SK-N-SH treated with all-trans-retinoic acid at 6 μM for 48 hours (cell line): Measurements from ENCODE around the gene TESK1.

ENCODE experiments used
- ATAC-seq: fragments of 200-7000 bp; cut with Tn5 transposase; 3 replicates; pipeline ENCODE4 v1.9.1; 2020; ENCODE audit warnings: mild to moderate bottlenecking, moderate library complexity
- ARNTL ChIP-seq: fragments of 450-650 bp; formaldehyde crosslinking; IDR thresholded peaks from 2 replicates; pipeline ENCODE4 v1.5.0; 2020; ENCODE audit warnings: low read depth, mild to moderate bottlenecking, moderate library complexity, borderline replicate concordance
- CSDC2 ChIP-seq: fragments of 250-450 bp; sonication (Bioruptor Pico); IDR thresholded peaks from 2 replicates; pipeline ENCODE4 v1.5.0; 2020; ENCODE audit warnings: mild to moderate bottlenecking, moderate library complexity
- GLIS3 ChIP-seq: fragments of 250-450 bp; sonication (Bioruptor Pico); IDR thresholded peaks from 2 replicates; pipeline ENCODE4 v1.5.0; 2020; ENCODE audit warnings: mild to moderate bottlenecking, moderate library complexity
- ISL1 ChIP-seq: fragments of 250-450 bp; sonication (Bioruptor Pico); IDR thresholded peaks from 2 replicates; pipeline ENCODE4 v2.1.2; 2022; ENCODE audit warnings: mild to moderate bottlenecking, moderate library complexity
- OSR1 ChIP-seq: fragments of 250-450 bp; sonication (Bioruptor Pico); IDR thresholded peaks from 2 replicates; pipeline ENCODE4 v1.8.0; 2022; ENCODE audit warnings: moderate library complexity, mild to moderate bottlenecking, inconsistent platforms
- PPARA ChIP-seq: fragments of 250-450 bp; sonication (Bioruptor Pico); IDR thresholded peaks from 2 replicates; pipeline ENCODE4 v1.5.0; 2020; ENCODE audit warnings: mild to moderate bottlenecking, borderline replicate concordance
- RARB ChIP-seq: fragments of 250-450 bp; sonication (Bioruptor Pico); IDR thresholded peaks from 2 replicates; pipeline ENCODE4 v1.8.0; 2021; ENCODE audit warnings: mild to moderate bottlenecking, moderate library complexity
- SNAI2 ChIP-seq: fragments of 250-450 bp; sonication (Bioruptor Pico); IDR thresholded peaks from 2 replicates; pipeline ENCODE4 v1.5.0; 2020; ENCODE audit warnings: mild to moderate bottlenecking, moderate library complexity
- TCF4 ChIP-seq: fragments of 250-450 bp; sonication (Bioruptor Pico); IDR thresholded peaks from 2 replicates; pipeline ENCODE4 v1.8.0; 2021; ENCODE audit warnings: mild to moderate bottlenecking, moderate library complexity, borderline replicate concordance
- TOX ChIP-seq: fragments of 250-450 bp; sonication (Bioruptor Pico); IDR thresholded peaks from 2 replicates; pipeline ENCODE4 v1.8.0; 2021; ENCODE audit warnings: mild to moderate bottlenecking, moderate library complexity, borderline replicate concordance
- ZC3H10 ChIP-seq: fragments of 250-450 bp; sonication (Bioruptor Pico); IDR thresholded peaks from 2 replicates; pipeline ENCODE4 v1.5.1; 2021; ENCODE audit warnings: mild to moderate bottlenecking, moderate library complexity
- ZFP3 ChIP-seq: fragments of 250-450 bp; sonication (Bioruptor Pico); IDR thresholded peaks from 2 replicates; pipeline ENCODE4 v1.5.0; 2020; ENCODE audit warnings: mild to moderate bottlenecking, moderate library complexity
- ZFP30 ChIP-seq: fragments of 450-650 bp; formaldehyde crosslinking; IDR thresholded peaks from 2 replicates; pipeline ENCODE4 v1.5.0; 2022; ENCODE audit warnings: mild to moderate bottlenecking, moderate library complexity
- ZNF70 ChIP-seq: fragments of 450-650 bp; formaldehyde crosslinking; IDR thresholded peaks from 2 replicates; pipeline ENCODE4 v1.5.0; 2020; ENCODE audit warnings: mild to moderate bottlenecking, moderate library complexity
- ZNF8 ChIP-seq: fragments of 450-650 bp; formaldehyde crosslinking; IDR thresholded peaks from 2 replicates; pipeline ENCODE4 v1.5.0; 2020; ENCODE audit warnings: mild to moderate bottlenecking, moderate library complexity
- TF ChIP-seq, protein P1 (sequence below): fragments of 250-450 bp; sonication (Bioruptor Pico); IDR thresholded peaks from 2 replicates; pipeline ENCODE4 v1.8.0; 2020; ENCODE audit warnings: mild to moderate bottlenecking, moderate library complexity, borderline replicate concordance
- TF ChIP-seq, protein P2 (sequence below): fragments of 250-450 bp; sonication (Bioruptor Pico); IDR thresholded peaks from 2 replicates; pipeline ENCODE4 v1.5.1; 2020; ENCODE audit warnings: low read depth, mild to moderate bottlenecking, moderate library complexity
- TF ChIP-seq, protein P3 (sequence below): fragments of 250-450 bp; sonication (Bioruptor Pico); IDR thresholded peaks from 2 replicates; pipeline ENCODE4 v1.8.0; 2021; ENCODE audit warnings: low read depth, mild to moderate bottlenecking, moderate library complexity, borderline replicate concordance
- TF ChIP-seq, protein P4 (sequence below): fragments of 250-450 bp; sonication (Bioruptor Pico); IDR thresholded peaks from 2 replicates; pipeline ENCODE4 v1.5.1; 2021; ENCODE audit warnings: mild to moderate bottlenecking, moderate library complexity
- TF ChIP-seq, protein P5 (sequence below): fragments of 250-450 bp; sonication (Bioruptor Pico); IDR thresholded peaks from 2 replicates; pipeline ENCODE4 v1.5.0; 2020; ENCODE audit warnings: mild to moderate bottlenecking, moderate library complexity

Gene TESK1

DNA sequence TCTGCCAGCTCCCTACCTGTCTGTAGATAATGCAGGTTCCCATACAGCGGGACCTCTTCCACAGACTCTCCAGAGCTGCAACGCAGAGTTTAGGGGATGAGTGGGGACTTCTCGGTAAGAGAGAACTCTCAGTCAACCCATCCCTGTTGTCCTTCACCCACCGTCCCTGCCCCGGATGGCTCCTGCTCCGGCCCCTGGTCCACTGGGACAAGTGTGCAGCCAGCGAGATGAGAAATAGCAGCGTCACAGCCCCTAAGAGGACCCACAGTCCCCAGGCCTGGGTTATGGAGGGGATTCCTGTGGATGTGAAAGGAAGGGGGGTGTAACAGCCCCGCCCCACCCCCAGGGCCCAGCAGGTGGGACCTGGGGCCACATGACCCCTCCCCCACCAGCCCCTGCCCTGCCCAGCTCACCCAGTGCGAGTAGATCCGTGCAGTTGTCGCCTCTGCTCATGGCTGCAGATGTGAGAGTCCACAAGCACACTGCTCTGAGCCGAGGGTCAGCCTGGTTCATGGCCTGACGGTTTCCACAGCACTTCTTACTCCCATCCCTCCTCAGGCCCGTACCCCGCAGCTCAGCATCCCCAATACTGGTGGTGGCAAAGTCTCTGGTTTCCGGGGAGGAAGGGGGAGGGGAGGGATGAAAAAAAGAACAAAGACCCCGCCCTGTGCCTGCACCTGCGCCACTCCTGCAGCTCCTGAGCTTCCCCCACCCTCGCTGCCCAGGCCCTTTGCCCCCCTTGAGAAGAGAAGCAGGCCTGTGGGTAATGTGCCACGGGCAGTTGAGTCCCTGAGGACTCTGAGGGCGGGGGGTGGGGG is 45.5 kb downstream of the TESK1 start, which contains the start of gene SIT1 (continued):
- TF ChIP-seq, protein P1, sequence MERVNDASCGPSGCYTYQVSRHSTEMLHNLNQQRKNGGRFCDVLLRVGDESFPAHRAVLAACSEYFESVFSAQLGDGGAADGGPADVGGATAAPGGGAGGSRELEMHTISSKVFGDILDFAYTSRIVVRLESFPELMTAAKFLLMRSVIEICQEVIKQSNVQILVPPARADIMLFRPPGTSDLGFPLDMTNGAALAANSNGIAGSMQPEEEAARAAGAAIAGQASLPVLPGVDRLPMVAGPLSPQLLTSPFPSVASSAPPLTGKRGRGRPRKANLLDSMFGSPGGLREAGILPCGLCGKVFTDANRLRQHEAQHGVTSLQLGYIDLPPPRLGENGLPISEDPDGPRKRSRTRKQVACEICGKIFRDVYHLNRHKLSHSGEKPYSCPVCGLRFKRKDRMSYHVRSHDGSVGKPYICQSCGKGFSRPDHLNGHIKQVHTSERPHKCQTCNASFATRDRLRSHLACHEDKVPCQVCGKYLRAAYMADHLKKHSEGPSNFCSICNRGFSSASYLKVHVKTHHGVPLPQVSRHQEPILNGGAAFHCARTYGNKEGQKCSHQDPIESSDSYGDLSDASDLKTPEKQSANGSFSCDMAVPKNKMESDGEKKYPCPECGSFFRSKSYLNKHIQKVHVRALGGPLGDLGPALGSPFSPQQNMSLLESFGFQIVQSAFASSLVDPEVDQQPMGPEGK (CRISPR knock-in tag), result no peak
- TF ChIP-seq ZFP30 (CRISPR knock-in tag) (no peak), TCF4 (CRISPR knock-in tag) (no peak), GLIS3 (CRISPR knock-in tag) (no peak), OSR1 (CRISPR knock-in tag) (no peak)

DNA sequence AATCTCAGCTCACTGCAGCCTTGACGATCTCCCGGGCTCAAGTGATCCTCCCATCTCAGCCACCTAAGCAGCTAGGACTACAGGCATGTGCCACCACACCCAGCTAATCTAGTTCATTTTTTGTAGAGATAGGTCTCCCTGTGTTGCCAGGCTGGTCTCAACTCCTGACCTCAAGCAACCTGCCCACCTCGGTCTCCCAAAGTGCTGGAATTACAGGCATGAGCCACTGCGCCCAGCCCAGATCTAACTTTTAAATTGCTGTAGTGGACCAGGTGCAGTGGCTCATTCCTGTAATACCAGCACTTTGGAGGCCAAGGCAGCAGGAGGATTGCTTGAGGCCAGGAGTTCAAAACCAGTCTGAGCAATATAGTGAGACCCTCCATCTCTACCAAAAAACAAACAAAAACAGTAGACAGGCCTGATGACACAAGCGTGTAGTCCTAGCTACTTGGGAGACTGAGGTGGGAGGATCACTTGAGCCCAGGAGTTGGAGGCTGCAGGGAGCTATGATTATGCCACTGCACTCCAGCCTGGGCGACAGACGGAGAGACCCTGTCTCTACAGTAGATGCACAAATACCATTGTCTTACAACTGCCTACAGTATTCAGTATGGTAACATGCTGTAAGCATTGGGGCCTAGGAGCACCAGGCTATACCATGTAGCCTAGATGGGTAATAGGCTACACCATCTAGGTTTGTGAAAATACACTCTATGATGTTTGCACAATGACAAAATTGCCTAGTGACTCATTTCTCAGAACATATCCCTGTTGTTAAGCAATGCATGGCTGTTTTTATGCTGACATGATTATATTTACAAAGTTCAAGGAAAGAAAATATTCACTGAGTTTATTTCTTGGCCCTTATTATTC is 47.1 kb downstream of the TESK1 start:
- TF ChIP-seq ZFP3 (CRISPR knock-in tag), result no peak
- no peak for TF ChIP-seq TCF4 (CRISPR knock-in tag)
- no peak for TF ChIP-seq GLIS3 (CRISPR knock-in tag)
- no peak for TF ChIP-seq ZC3H10
- no peak for TF ChIP-seq ARNTL
- no peak for TF ChIP-seq ZFP30 (CRISPR knock-in tag)
- TF ChIP-seq, protein P2, sequence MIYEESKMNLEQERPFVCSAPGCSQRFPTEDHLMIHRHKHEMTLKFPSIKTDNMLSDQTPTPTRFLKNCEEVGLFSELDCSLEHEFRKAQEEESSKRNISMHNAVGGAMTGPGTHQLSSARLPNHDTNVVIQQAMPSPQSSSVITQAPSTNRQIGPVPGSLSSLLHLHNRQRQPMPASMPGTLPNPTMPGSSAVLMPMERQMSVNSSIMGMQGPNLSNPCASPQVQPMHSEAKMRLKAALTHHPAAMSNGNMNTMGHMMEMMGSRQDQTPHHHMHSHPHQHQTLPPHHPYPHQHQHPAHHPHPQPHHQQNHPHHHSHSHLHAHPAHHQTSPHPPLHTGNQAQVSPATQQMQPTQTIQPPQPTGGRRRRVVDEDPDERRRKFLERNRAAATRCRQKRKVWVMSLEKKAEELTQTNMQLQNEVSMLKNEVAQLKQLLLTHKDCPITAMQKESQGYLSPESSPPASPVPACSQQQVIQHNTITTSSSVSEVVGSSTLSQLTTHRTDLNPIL (CRISPR knock-in tag), result no peak
- TF ChIP-seq, protein P3, sequence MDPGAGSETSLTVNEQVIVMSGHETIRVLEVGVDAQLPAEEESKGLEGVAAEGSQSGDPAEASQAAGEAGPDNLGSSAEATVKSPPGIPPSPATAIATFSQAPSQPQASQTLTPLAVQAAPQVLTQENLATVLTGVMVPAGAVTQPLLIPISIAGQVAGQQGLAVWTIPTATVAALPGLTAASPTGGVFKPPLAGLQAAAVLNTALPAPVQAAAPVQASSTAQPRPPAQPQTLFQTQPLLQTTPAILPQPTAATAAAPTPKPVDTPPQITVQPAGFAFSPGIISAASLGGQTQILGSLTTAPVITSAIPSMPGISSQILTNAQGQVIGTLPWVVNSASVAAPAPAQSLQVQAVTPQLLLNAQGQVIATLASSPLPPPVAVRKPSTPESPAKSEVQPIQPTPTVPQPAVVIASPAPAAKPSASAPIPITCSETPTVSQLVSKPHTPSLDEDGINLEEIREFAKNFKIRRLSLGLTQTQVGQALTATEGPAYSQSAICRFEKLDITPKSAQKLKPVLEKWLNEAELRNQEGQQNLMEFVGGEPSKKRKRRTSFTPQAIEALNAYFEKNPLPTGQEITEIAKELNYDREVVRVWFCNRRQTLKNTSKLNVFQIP, result no peak
- TF ChIP-seq, protein P4, sequence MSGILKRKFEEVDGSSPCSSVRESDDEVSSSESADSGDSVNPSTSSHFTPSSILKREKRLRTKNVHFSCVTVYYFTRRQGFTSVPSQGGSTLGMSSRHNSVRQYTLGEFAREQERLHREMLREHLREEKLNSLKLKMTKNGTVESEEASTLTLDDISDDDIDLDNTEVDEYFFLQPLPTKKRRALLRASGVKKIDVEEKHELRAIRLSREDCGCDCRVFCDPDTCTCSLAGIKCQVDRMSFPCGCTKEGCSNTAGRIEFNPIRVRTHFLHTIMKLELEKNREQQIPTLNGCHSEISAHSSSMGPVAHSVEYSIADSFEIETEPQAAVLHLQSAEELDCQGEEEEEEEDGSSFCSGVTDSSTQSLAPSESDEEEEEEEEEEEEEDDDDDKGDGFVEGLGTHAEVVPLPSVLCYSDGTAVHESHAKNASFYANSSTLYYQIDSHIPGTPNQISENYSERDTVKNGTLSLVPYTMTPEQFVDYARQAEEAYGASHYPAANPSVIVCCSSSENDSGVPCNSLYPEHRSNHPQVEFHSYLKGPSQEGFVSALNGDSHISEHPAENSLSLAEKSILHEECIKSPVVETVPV (CRISPR knock-in tag), result no peak
- TF ChIP-seq ZNF70 (CRISPR knock-in tag), result no peak
- TF ChIP-seq TOX, result no peak
- no peak for TF ChIP-seq PPARA (CRISPR knock-in tag)
- no peak for TF ChIP-seq ISL1 (CRISPR knock-in tag)
- no peak for TF ChIP-seq SNAI2 (CRISPR knock-in tag)
- no peak for TF ChIP-seq RARB (CRISPR knock-in tag)
- TF ChIP-seq OSR1 (CRISPR knock-in tag), result no peak
- TF ChIP-seq, all 23 proteins: peak for 0
- no peak for ATAC-seq

DNA sequence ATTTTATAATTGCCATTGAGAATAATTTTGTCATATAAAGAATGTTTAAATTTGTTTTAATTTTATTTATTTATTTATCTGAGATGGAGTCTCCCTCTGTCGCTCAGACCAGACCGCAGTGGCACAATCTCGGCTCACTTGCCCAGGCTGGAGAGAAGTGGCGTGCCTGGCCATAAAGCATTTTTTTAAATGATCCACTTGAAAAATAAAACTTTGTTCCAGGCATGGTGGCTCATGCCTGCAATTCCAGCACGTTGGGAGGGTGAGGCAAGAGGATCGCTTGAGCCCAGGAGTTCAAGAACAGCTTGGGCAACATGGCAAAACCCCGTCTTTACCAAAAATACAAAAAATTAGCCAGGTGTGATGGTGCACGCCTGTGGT is 47.8 kb downstream of the TESK1 start:
- no peak for ATAC-seq
- TF ChIP-seq ZNF70 (CRISPR knock-in tag) (no peak), CSDC2 (no peak), PPARA (CRISPR knock-in tag) (no peak), ZNF8 (CRISPR knock-in tag) (no peak), TOX (no peak), SNAI2 (CRISPR knock-in tag) (no peak), GLIS3 (CRISPR knock-in tag) (no peak), ISL1 (CRISPR knock-in tag) (no peak), ZC3H10 (no peak), ZFP30 (CRISPR knock-in tag) (no peak), OSR1 (CRISPR knock-in tag) (no peak), RARB (CRISPR knock-in tag) (no peak), TCF4 (CRISPR knock-in tag) (no peak)
- TF ChIP-seq, protein P5, sequence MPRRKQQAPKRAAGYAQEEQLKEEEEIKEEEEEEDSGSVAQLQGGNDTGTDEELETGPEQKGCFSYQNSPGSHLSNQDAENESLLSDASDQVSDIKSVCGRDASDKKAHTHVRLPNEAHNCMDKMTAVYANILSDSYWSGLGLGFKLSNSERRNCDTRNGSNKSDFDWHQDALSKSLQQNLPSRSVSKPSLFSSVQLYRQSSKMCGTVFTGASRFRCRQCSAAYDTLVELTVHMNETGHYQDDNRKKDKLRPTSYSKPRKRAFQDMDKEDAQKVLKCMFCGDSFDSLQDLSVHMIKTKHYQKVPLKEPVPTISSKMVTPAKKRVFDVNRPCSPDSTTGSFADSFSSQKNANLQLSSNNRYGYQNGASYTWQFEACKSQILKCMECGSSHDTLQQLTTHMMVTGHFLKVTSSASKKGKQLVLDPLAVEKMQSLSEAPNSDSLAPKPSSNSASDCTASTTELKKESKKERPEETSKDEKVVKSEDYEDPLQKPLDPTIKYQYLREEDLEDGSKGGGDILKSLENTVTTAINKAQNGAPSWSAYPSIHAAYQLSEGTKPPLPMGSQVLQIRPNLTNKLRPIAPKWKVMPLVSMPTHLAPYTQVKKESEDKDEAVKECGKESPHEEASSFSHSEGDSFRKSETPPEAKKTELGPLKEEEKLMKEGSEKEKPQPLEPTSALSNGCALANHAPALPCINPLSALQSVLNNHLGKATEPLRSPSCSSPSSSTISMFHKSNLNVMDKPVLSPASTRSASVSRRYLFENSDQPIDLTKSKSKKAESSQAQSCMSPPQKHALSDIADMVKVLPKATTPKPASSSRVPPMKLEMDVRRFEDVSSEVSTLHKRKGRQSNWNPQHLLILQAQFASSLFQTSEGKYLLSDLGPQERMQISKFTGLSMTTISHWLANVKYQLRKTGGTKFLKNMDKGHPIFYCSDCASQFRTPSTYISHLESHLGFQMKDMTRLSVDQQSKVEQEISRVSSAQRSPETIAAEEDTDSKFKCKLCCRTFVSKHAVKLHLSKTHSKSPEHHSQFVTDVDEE (CRISPR knock-in tag), result no peak
- TF ChIP-seq, protein P1 (CRISPR knock-in tag), result no peak
- TF ChIP-seq, protein P2 (CRISPR knock-in tag), result no peak
